Mucosa of gallbladder (tissue), 1 donor: ENCODE results near the gene SUGCT. TPM values are rescaled to one million over a fixed set of nuclear protein-coding genes. Genes with fewer than 3 reads are reported as not detected.
"Not testable (repeated sequence)": the region's sequence is repeated elsewhere in the genome, so short reads cannot be mapped to it uniquely, and the experiment has no call there.

Source experiments
- DNase-seq: peaks from one replicate; pipeline ENCODE4 v3.0.0-alpha.2; 2020; ENCODE audit warnings: low spot score
- total RNA-seq: library from RNA; stranded (reverse); gene quantifications from one replicate; pipeline ENCODE4 v1.2.1, GENCODE V29; 2021
- donor health status: DM: no; HTN: no; CAD: no.

SUGCT gene
- total RNA-seq, 1 donor from 2014 or later = 7.6 TPM

- no peak for DNase-seq
Measured at GRCh38 chr7:40138973-40139372, 4.2 kb downstream of the SUGCT start.

- DNase-seq = not testable (repeated sequence)
Measured at GRCh38 chr7:40139891-40140290, 5.1 kb downstream of the SUGCT start.

GRCh38 chr7:40141916-40142315 is 7.1 kb downstream of the SUGCT start:
- not testable (repeated sequence) for DNase-seq

GRCh38 chr7:40145596-40146130 is 10.9 kb downstream of the SUGCT start:
- not testable (repeated sequence) for DNase-seq

- DNase-seq = no peak
Measured at GRCh38 chr7:40147371-40148246, 12.8 kb downstream of the SUGCT start.

- not testable (repeated sequence) for DNase-seq
Measured at GRCh38 chr7:40148247-40148580, 13.4 kb downstream of the SUGCT start.

GRCh38 chr7:40148671-40149070 is 13.9 kb downstream of the SUGCT start:
- DNase-seq = no peak

GRCh38 chr7:40151504-40151903 is 16.7 kb downstream of the SUGCT start:
- no peak for DNase-seq

GRCh38 chr7:40156988-40157387 is 22.2 kb downstream of the SUGCT start:
- no peak for DNase-seq

- no peak for DNase-seq
Measured at GRCh38 chr7:40162516-40162915, 27.7 kb downstream of the SUGCT start.

- no peak for DNase-seq
Measured at GRCh38 chr7:40165216-40165615, 30.4 kb downstream of the SUGCT start.

GRCh38 chr7:40167291-40167690 is 32.5 kb downstream of the SUGCT start:
- DNase-seq = no peak

- DNase-seq = not testable (repeated sequence)
Measured at GRCh38 chr7:40168266-40168665, 33.5 kb downstream of the SUGCT start.

- DNase-seq = not testable (repeated sequence)
Measured at GRCh38 chr7:40173121-40173520, 38.3 kb downstream of the SUGCT start.

GRCh38 chr7:40175256-40175655 is 40.5 kb downstream of the SUGCT start:
- not testable (repeated sequence) for DNase-seq

- DNase-seq = no peak
Measured at GRCh38 chr7:40175725-40176510, 41.1 kb downstream of the SUGCT start.

GRCh38 chr7:40177071-40177470 is 42.3 kb downstream of the SUGCT start:
- DNase-seq = no peak

- DNase-seq = no peak
Measured at GRCh38 chr7:40182452-40182851, 47.6 kb downstream of the SUGCT start.

- no peak for DNase-seq
Measured at GRCh38 chr7:40186586-40186985, 51.8 kb downstream of the SUGCT start.

GRCh38 chr7:40192036-40192435 is 57.2 kb downstream of the SUGCT start:
- no peak for DNase-seq

GRCh38 chr7:40194745-40195144 is 59.9 kb downstream of the SUGCT start:
- DNase-seq = no peak

- no peak for DNase-seq
Measured at GRCh38 chr7:40197527-40197926, 62.7 kb downstream of the SUGCT start.
